A673 (cell line): Measurements from ENCODE around the gene PMIS2. TPM values are rescaled to one million over a fixed set of nuclear protein-coding genes. Genes with fewer than 3 reads are reported as not detected.

Source experiments
- BruUV-seq: library from RNA; stranded (reverse); fragments of 400-500 nt; replicated peaks from 2 replicates; lab custom pipeline; 2021; lab: Mats Ljungman, UMichigan
- CTCF ChIA-PET: fragments of 300-600 bp; sonication (Branson Sonifier 250); formaldehyde crosslinking; loops from one replicate; lab custom pipeline; 2022; ENCODE audit warnings: antibody characterized with exemption; lab: Charles Lee
- POLR2A ChIA-PET: fragments of 300-600 bp; sonication (Branson Sonifier 250); formaldehyde crosslinking; loops from one replicate; lab custom pipeline; 2022; ENCODE audit warnings: antibody characterized with exemption; ENCODE audit not compliant: low non-redundant PET; lab: Charles Lee
- DNase-seq: peaks from one replicate; pipeline ENCODE4 v3.0.0-alpha.2; 2015; ENCODE audit warnings: low spot score
- H3K27ac ChIP-seq: fragments of 200-600 bp; sonication (generic); 2 replicates; pipeline ENCODE4 v1.5.1; 2016; ENCODE audit warnings: mixed run types, low read depth, mild to moderate bottlenecking, mixed read lengths, antibody characterized with exemption, low read length; ENCODE audit not compliant: poor library complexity, severe bottlenecking
- H3K27me3 ChIP-seq: fragments of 200-600 bp; sonication (generic); replicated peaks from 2 replicates; pipeline ENCODE4 v1.6.1; 2017; ENCODE audit warnings: mixed run types, low read depth, mild to moderate bottlenecking, mixed read lengths, antibody characterized with exemption, low read length; ENCODE audit not compliant: insufficient read depth, poor library complexity
- H3K36me3 ChIP-seq: fragments of 200-600 bp; sonication (generic); 2 replicates; pipeline ENCODE4 v1.6.1; 2016; ENCODE audit warnings: mixed run types, mild to moderate bottlenecking, mixed read lengths, antibody characterized with exemption, low read length; ENCODE audit not compliant: insufficient read depth, poor library complexity, severe bottlenecking
- H3K4me1 ChIP-seq: fragments of 200-600 bp; sonication (generic); 2 replicates; pipeline ENCODE4 v1.6.1; 2017; ENCODE audit warnings: mixed run types, mild to moderate bottlenecking, mixed read lengths, antibody characterized with exemption, low read length; ENCODE audit not compliant: insufficient read depth, poor library complexity, severe bottlenecking
- H3K4me3 ChIP-seq: fragments of 200-600 bp; sonication (generic); 2 replicates; pipeline ENCODE4 v1.5.1; 2016; ENCODE audit warnings: low read depth, mixed run types, mild to moderate bottlenecking, mixed read lengths, low read length; ENCODE audit not compliant: poor library complexity, severe bottlenecking
- H3K9me3 ChIP-seq: fragments of 200-600 bp; sonication (generic); 2 replicates; pipeline ENCODE4 v1.6.1; 2016; ENCODE audit warnings: mixed run types, low read depth, mild to moderate bottlenecking, mixed read lengths, antibody characterized with exemption, low read length; ENCODE audit not compliant: poor library complexity, severe bottlenecking
- EZH2 ChIP-seq: fragments of 200-600 bp; sonication (generic); IDR thresholded peaks from 2 replicates; pipeline ENCODE4 v1.6.1; 2017; ENCODE audit warnings: borderline replicate concordance, low read depth, mild to moderate bottlenecking, mixed read lengths, antibody characterized with exemption, low read length; ENCODE audit not compliant: poor library complexity, severe bottlenecking
- intact Hi-C: fragments of 100-400 bp; cut with micrococcal nuclease; formaldehyde crosslinking; loops from one replicate; pipeline ENCODE4 v1.10.0; 2022; ENCODE audit not compliant: unreplicated experiment
- total RNA-seq: library from RNA; stranded (reverse); gene quantifications from 2 replicates; pipeline ENCODE4 v1.2.3, GENCODE V29; 2021
- TF ChIP-seq, protein P1 (sequence below): fragments of 300-800, 200-600 bp; sonication (generic); conservative IDR thresholded peaks from 2 replicates; pipeline ENCODE4 v1.5.1; 2017; ENCODE audit warnings: low read depth, mild to moderate bottlenecking, antibody characterized with exemption, low read length, moderate library complexity, mixed read lengths

Gene PMIS2
- total RNA-seq, 1 experiment from 2014 or later: not detected

DNA sequence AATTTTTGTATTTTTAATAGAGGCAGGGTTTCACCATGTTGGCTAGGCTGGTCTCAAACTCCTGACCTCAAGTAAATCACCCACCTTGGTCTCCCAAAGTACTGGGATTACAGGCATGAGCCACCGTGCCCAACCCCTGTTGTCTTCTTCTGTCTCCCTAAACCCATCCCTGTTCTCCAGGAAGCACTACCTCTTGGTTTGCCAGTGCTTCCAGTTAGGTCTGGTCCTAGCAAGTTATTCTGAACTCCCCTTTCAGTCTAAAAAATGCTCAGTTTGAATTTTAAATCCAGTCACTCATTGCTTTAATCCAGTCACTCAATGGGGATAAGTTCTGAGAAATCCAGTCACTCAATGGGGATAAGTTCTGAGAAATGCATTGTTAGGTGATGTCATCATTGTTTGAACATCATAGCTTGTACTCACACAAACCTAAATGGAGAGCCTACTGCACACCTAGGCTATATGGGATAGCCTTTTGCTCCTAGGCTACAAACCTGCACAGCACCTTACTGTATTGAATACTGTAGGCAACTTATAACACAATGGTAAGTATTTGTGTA is 14.5 kb upstream of the PMIS2 start:
- H3K9me3 ChIP-seq: peaks cover 11% of the 10 kb centered on the region
- DNase-seq: no peak
- no peaks in the 10 kb centered on the region for H3K4me1 ChIP-seq
- BruUV-seq: no TSS peak
- H3K27me3 ChIP-seq: peaks cover 8% of the 10 kb centered on the region
- POLR2A ChIA-PET: no interaction called here
- H3K4me3 ChIP-seq: no peak overlapping the region
- intact Hi-C loops: no loop called here
- H3K27ac ChIP-seq: no peak overlapping the region
- TF ChIP-seq, protein P1, sequence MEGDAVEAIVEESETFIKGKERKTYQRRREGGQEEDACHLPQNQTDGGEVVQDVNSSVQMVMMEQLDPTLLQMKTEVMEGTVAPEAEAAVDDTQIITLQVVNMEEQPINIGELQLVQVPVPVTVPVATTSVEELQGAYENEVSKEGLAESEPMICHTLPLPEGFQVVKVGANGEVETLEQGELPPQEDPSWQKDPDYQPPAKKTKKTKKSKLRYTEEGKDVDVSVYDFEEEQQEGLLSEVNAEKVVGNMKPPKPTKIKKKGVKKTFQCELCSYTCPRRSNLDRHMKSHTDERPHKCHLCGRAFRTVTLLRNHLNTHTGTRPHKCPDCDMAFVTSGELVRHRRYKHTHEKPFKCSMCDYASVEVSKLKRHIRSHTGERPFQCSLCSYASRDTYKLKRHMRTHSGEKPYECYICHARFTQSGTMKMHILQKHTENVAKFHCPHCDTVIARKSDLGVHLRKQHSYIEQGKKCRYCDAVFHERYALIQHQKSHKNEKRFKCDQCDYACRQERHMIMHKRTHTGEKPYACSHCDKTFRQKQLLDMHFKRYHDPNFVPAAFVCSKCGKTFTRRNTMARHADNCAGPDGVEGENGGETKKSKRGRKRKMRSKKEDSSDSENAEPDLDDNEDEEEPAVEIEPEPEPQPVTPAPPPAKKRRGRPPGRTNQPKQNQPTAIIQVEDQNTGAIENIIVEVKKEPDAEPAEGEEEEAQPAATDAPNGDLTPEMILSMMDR: no peak
- TF ChIP-seq EZH2: no peak
- CTCF ChIA-PET: interaction anchor here (0.7 kb wide), 1 partner anchor 135 kb away, joined by 4 read pairs; no protein-coding TSS in a partner anchor
- H3K36me3 ChIP-seq: no peaks in the 10 kb centered on the region

DNA sequence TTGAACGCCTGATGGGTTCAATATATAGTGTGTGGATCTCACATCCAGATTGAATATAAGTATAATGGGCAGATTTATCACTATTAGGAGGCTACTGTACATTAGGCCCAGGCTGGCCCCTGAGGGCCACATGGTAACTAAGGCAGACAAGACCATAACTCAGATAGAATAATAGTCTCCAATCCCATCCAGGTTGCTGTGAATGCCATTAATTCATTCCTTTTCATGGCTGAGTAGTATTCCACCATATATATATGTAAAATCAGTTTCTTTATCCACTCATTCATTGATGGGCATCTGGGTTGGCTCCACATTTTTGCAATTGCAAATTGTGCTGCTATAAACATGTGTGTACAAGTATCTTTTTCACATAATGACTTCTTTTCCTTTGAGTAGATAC is 8.1 kb upstream of the PMIS2 start:
- H3K27me3 ChIP-seq: peaks cover 5% of the 10 kb centered on the region
- intact Hi-C loops: no loop called here
- H3K9me3 ChIP-seq: peaks cover 13% of the 10 kb centered on the region
- no peak overlapping the region for H3K4me3 ChIP-seq
- no peaks in the 10 kb centered on the region for H3K36me3 ChIP-seq
- no peak for DNase-seq
- ChIA-PET CTCF (no interaction called here), POLR2A (no interaction called here)
- H3K27ac ChIP-seq: no peak overlapping the region
- TF ChIP-seq, protein P1: no peak
- no peak for TF ChIP-seq EZH2
- no peaks in the 10 kb centered on the region for H3K4me1 ChIP-seq
- BruUV-seq: no TSS peak

DNA sequence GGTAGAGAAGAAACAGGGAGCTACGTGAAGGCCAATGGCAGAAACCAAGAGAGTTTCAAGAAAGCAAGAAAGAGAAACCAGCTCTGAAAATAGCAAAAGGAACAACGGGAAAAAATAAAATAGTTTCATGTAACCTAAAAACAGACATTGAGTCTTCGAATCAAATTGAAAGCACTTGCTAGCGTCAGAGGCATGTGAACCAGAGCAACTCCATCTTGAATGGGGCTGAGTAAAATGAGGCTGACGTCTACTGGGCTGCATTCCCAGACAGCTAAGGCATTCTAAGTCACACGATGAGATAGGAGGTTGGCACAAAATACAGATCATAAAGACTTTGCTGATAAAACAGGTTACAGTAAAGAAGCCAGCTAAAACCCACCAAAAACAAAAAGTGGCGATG is 7.3 kb upstream of the PMIS2 start:
- Histone ChIP-seq H3K4me3 (no peak overlapping the region), H3K4me1 (no peaks in the 10 kb centered on the region), H3K27me3 (peaks cover 5% of the 10 kb centered on the region), H3K27ac (no peak overlapping the region), H3K9me3 (peaks cover 13% of the 10 kb centered on the region), H3K36me3 (no peaks in the 10 kb centered on the region)
- TF ChIP-seq, protein P1: no peak
- TF ChIP-seq EZH2: no peak
- POLR2A ChIA-PET: no interaction called here
- intact Hi-C loops: no loop called here
- CTCF ChIA-PET: no interaction called here
- BruUV-seq: no TSS peak
- no peak for DNase-seq
